Measurements from ENCODE around the gene OR1D2. TPM values are rescaled to one million over a fixed set of nuclear protein-coding genes. Genes with fewer than 3 reads are reported as not detected.
"Not testable (repeated sequence)": the region's sequence is repeated elsewhere in the genome, so short reads cannot be mapped to it uniquely, and the experiment has no call there.

The OR1D2 gene
- total RNA-seq = not detected

GRCh38 chr17:3104322-3104721 is at the start of gene OR1D2:
TSS of gene OR1D2 (minus strand) at chr17:3104422. CDS start at chr17:3092996, 11,426 bp downstream.
- H3K27me3 ChIP-seq = no peaks in the 10 kb centered on the region
- no peak for DNase-seq (ENCODE audit: extremely low spot score in 2 of 2)
- intact Hi-C loops (cut with DNase I) = no loop called here
- H3K27ac ChIP-seq = no peak within 1 kb of the TSS
- H3K9me3 ChIP-seq = no peaks in the 10 kb centered on the region
- no peaks in the 10 kb centered on the region for H3K36me3 ChIP-seq
- TF ChIP-seq POLR2A (IDR thresholded peaks at IDR 0.05) = no peak
- no peak for TF ChIP-seq POLR2AphosphoS5 (IDR thresholded peaks at IDR 0.05; ENCODE audit: insufficient read depth in 1 of 2, low read depth in 1 of 2)
- TF ChIP-seq CTCF (IDR thresholded peaks at IDR 0.05) = no peak
- H3K4me1 ChIP-seq = no peaks in the 10 kb centered on the region
- no peak within 1 kb of the TSS for H3K4me3 ChIP-seq

- H3K4me3 ChIP-seq; H3K27me3 ChIP-seq; H3K9me3 ChIP-seq; DNase-seq (ENCODE audit: extremely low spot score in 2 of 2); H3K4me1 ChIP-seq; H3K27ac ChIP-seq; intact Hi-C loops (cut with DNase I); H3K36me3 ChIP-seq: not testable (repeated sequence)
These were observed 33.3 kb upstream of the OR1D2 start for GRCh38 chr17:3137494-3137893.

GRCh38 chr17:3127451-3127850 is 23.2 kb upstream of the OR1D2 start, which contains the start of gene OR1G1:
TSS of gene OR1G1 (minus strand) at chr17:3127551. CDS start at chr17:3127551, 0 bp downstream.
- DNase-seq (ENCODE audit: extremely low spot score in 2 of 2) = no peak
- H3K9me3 ChIP-seq = no peaks in the 10 kb centered on the region
- no peak within 1 kb of the TSS for H3K4me3 ChIP-seq
- TF ChIP-seq POLR2AphosphoS5 (IDR thresholded peaks at IDR 0.05; ENCODE audit: insufficient read depth in 1 of 2, low read depth in 1 of 2) (no peak), POLR2A (IDR thresholded peaks at IDR 0.05) (no peak)
- intact Hi-C loops (cut with DNase I) = no loop called here
- H3K4me1 ChIP-seq = no peaks in the 10 kb centered on the region
- H3K36me3 ChIP-seq = no peaks in the 10 kb centered on the region
- H3K27ac ChIP-seq = no peak within 1 kb of the TSS
- H3K27me3 ChIP-seq = no peaks in the 10 kb centered on the region

GRCh38 chr17:3073850-3074249 is 30.4 kb downstream of the OR1D2 start:
- H3K27ac ChIP-seq; H3K36me3 ChIP-seq; intact Hi-C loops (cut with DNase I); DNase-seq (ENCODE audit: extremely low spot score in 2 of 2); H3K9me3 ChIP-seq; H3K27me3 ChIP-seq; H3K4me1 ChIP-seq; H3K4me3 ChIP-seq: not testable (repeated sequence)

GRCh38 chr17:3065192-3065591 is 39.0 kb downstream of the OR1D2 start:
- not testable (repeated sequence) for DNase-seq (ENCODE audit: extremely low spot score in 2 of 2)

GRCh38 chr17:3063507-3063906 is 40.7 kb downstream of the OR1D2 start, which contains the start of gene OR1D5:
TSS of gene OR1D5 (minus strand) at chr17:3063607. CDS start at chr17:3063607, 0 bp downstream.
- H3K27ac ChIP-seq; H3K27me3 ChIP-seq; H3K9me3 ChIP-seq; H3K4me3 ChIP-seq; intact Hi-C loops (cut with DNase I); H3K4me1 ChIP-seq; DNase-seq (ENCODE audit: extremely low spot score in 2 of 2); H3K36me3 ChIP-seq: not testable (repeated sequence)

More at GRCh38 chr17:3065192-3065591, 39.0 kb downstream of the OR1D2 start:
- H3K4me1 ChIP-seq; intact Hi-C loops (cut with DNase I); H3K27ac ChIP-seq; H3K27me3 ChIP-seq; H3K4me3 ChIP-seq; H3K36me3 ChIP-seq; H3K9me3 ChIP-seq: not testable (repeated sequence)

GRCh38 chr17:3062824-3063377 is 41.3 kb downstream of the OR1D2 start:
- DNase-seq (ENCODE audit: extremely low spot score in 2 of 2); H3K4me3 ChIP-seq; H3K27me3 ChIP-seq; intact Hi-C loops (cut with DNase I); H3K36me3 ChIP-seq; H3K27ac ChIP-seq; H3K4me1 ChIP-seq; H3K9me3 ChIP-seq: not testable (repeated sequence)

GRCh38 chr17:3054868-3055267 is 49.4 kb downstream of the OR1D2 start:
- DNase-seq (ENCODE audit: extremely low spot score in 2 of 2); intact Hi-C loops (cut with DNase I); H3K27me3 ChIP-seq; H3K4me3 ChIP-seq; H3K27ac ChIP-seq; H3K4me1 ChIP-seq; H3K9me3 ChIP-seq; H3K36me3 ChIP-seq: not testable (repeated sequence)

All from vagina (tissue), 2 donors.